Lung (tissue), 12 donors: ENCODE results near the gene IQSEC1. TPM values are rescaled to one million over a fixed set of nuclear protein-coding genes. Genes with fewer than 3 reads are reported as not detected.

ENCODE experiments used
- ATAC-seq: fragments of 200-7000 bp; cut with Tn5 transposase; one replicate; pipeline ENCODE4 v1.9.1; 2020; ENCODE audit warnings: moderate number of reproducible peaks; ENCODE audit not compliant: insufficient read depth, low FRiP score
- DNase-seq, 3 donors: peaks; one replicate each; pipeline ENCODE4 v3.0.0-alpha.2; 2013 to 2017
- H3K27ac ChIP-seq, 2 donors: one replicate each; pipeline ENCODE4 v1.5.1; 2013; ENCODE audit warnings: mild to moderate bottlenecking in 2 of 2, moderate library complexity in 2 of 2, control low read depth in 1 of 2, inconsistent platforms in 1 of 2, low read depth in 1 of 2, low read length in 1 of 2
- H3K27me3 ChIP-seq, 3 donors: one replicate each; pipeline ENCODE4 v1.5.1; 2013; ENCODE audit warnings: low read length in 2 of 3; ENCODE audit not compliant: control insufficient read depth in 3 of 3, insufficient read depth in 3 of 3
- H3K36me3 ChIP-seq, 4 donors: one replicate each; pipeline ENCODE4 v1.5.1; 2013; ENCODE audit warnings: low read length in 4 of 4, mild to moderate bottlenecking in 1 of 4, moderate library complexity in 1 of 4; ENCODE audit not compliant: control insufficient read depth in 4 of 4, insufficient read depth in 4 of 4
- H3K4me1 ChIP-seq, 5 donors: one replicate each; pipeline ENCODE4 v1.5.1; 2013; ENCODE audit warnings: low read length in 5 of 5, mild to moderate bottlenecking in 2 of 5, moderate library complexity in 1 of 5; ENCODE audit not compliant: control insufficient read depth in 5 of 5, insufficient read depth in 5 of 5
- H3K4me3 ChIP-seq: one replicate; pipeline ENCODE4 v1.5.1; 2013; ENCODE audit warnings: mild to moderate bottlenecking, control low read depth, moderate library complexity
- H3K9ac ChIP-seq, 2 donors: one replicate each; pipeline ENCODE4 v1.5.1; 2013; ENCODE audit warnings: low read length in 2 of 2, control low read depth in 1 of 2; ENCODE audit not compliant: insufficient read depth in 1 of 2
- H3K9me3 ChIP-seq, 4 donors: one replicate each; pipeline ENCODE4 v1.5.1; 2013; ENCODE audit warnings: low read length in 3 of 4, mild to moderate bottlenecking in 1 of 4, moderate library complexity in 1 of 4; ENCODE audit not compliant: control insufficient read depth in 4 of 4, insufficient read depth in 3 of 4
- CTCF ChIP-seq: IDR thresholded peaks from 2 replicates; pipeline ENCODE4 v1.5.1; 2012; ENCODE audit warnings: mild to moderate bottlenecking; ENCODE audit errors: control extremely low read depth, extremely low read depth
- WGBS, 2 donors: extraction: QIAGEN DNeasy Blood & Tissue Kit; methylation state at CpG; one replicate each; pipeline ENCODE4 v1.1.7; 2013; 5-methylcytosine and 5-hydroxymethylcytosine counted together
- polyA plus RNA-seq, 2 donors: library from polyadenylated mRNA; stranded (reverse); fragments of 200-250 nt; gene quantifications; one replicate each; pipeline ENCODE4 v1.2.1, GENCODE V29; 2013
- total RNA-seq, 2 donors: library from RNA; depleted of rRNA in 1 of 2; stranded (reverse); fragments of >200 nt in 1 of 2; gene quantifications; one replicate each; pipeline ENCODE4 v1.2.1, GENCODE V29; 2014 to 2021
- donor health status: control.
- donor health status: control.
- donor health status: Bipolar disorder and iron deficiency.
- donor health status: healthy.
- donor health status: DM: yes; HTN: yes; CAD: no.

IQSEC1 gene
- total and polyA plus RNA-seq, 4 donors = 13.9 to 69.1 (median 31.1) TPM

- H3K27me3 ChIP-seq = peaks cover 0 to 4% (median 3%) of the 10 kb centered on the region in 3 donors
Measured at GRCh38 chr3:12868039-12869034, 204.9 kb downstream of the IQSEC1 start.

GRCh38 chr3:12866836-12867235, 206.4 kb downstream of the IQSEC1 start:
- 82 to 87% methylated on average over 6 of the region's 6 CpGs for WGBS, 2 donors

More at GRCh38 chr3:12868039-12869034, 204.9 kb downstream of the IQSEC1 start:
- no peak overlapping the region for H3K27ac ChIP-seq
- peak; percentile 94 for ATAC-seq
- peak; percentile 87 to 90 (median 90) for DNase-seq
- H3K9ac ChIP-seq = no peak overlapping the region
- H3K4me1 ChIP-seq = peaks cover 0 to 9% (median 0%) of the 10 kb centered on the region in 5 donors
- peaks cover 0 to 7% (median 0%) of the 10 kb centered on the region in 4 donors for H3K9me3 ChIP-seq
- no peak overlapping the region for H3K4me3 ChIP-seq
- TF ChIP-seq CTCF = peak; percentile 96
- WGBS, 2 donors = 19 to 27% methylated on average over 45 of the region's 45 CpGs
- H3K36me3 ChIP-seq = no peaks in the 10 kb centered on the region

GRCh38 chr3:12865271-12865670, 208.0 kb downstream of the IQSEC1 start:
- peaks cover 0 to 9% (median 0%) of the 10 kb centered on the region in 5 donors for H3K4me1 ChIP-seq
- H3K36me3 ChIP-seq = no peaks in the 10 kb centered on the region
- WGBS, 2 donors = 89 to 98% methylated on average over 4 of the region's 4 CpGs
- TF ChIP-seq CTCF = no peak
- DNase-seq (no peak), ATAC-seq (no peak)
- H3K9ac ChIP-seq = no peak overlapping the region
- peaks cover 0 to 4% (median 0%) of the 10 kb centered on the region in 3 donors for H3K27me3 ChIP-seq
- H3K27ac ChIP-seq = no peak overlapping the region
- H3K4me3 ChIP-seq = no peak overlapping the region
- H3K9me3 ChIP-seq = peaks cover 0 to 7% (median 0%) of the 10 kb centered on the region in 4 donors

More at GRCh38 chr3:12866836-12867235, 206.4 kb downstream of the IQSEC1 start:
- no peak for ATAC-seq
- Histone ChIP-seq H3K4me3 (no peak overlapping the region), H3K27ac (no peak overlapping the region), H3K4me1 (peaks cover 0 to 9% (median 0%) of the 10 kb centered on the region in 5 donors), H3K27me3 (peaks cover 0 to 4% (median 3%) of the 10 kb centered on the region in 3 donors), H3K9ac (no peak overlapping the region), H3K36me3 (no peaks in the 10 kb centered on the region), H3K9me3 (peaks cover 0 to 7% (median 0%) of the 10 kb centered on the region in 4 donors)
- DNase-seq = no peak
- no peak for TF ChIP-seq CTCF
